Measurements from ENCODE around the gene SLC2A1.

SLC2A1 gene

GRCh38 chr1:42943728-42944127, 14.9 kb downstream of the SLC2A1 start:
- Mint-ChIP-seq H3K27ac (peak overlapping the region; percentile 83), H3K4me3 (peak overlapping the region; percentile 59), H3K9me3 (ENCODE audit: low read depth) (no peaks in the 10 kb centered on the region), H3K36me3 (peaks cover 13% of the 10 kb centered on the region), H3K27me3 (no peaks in the 10 kb centered on the region), H3K4me1 (ENCODE audit: low read depth) (peaks cover 94% of the 10 kb centered on the region)

- Mint-ChIP-seq H3K27ac (peak overlapping the region; percentile 73), H3K4me1 (ENCODE audit: low read depth) (peaks cover 95% of the 10 kb centered on the region), H3K4me3 (peak overlapping the region; percentile 23), H3K36me3 (peaks cover 13% of the 10 kb centered on the region), H3K27me3 (no peaks in the 10 kb centered on the region), H3K9me3 (ENCODE audit: low read depth) (no peaks in the 10 kb centered on the region)
These were observed 15.5 kb downstream of the SLC2A1 start for GRCh38 chr1:42943166-42943565.

- Mint-ChIP-seq H3K4me1 (ENCODE audit: low read depth) (peaks cover 95% of the 10 kb centered on the region), H3K9me3 (ENCODE audit: low read depth) (no peaks in the 10 kb centered on the region), H3K4me3 (peak overlapping the region; percentile 23), H3K27ac (peak overlapping the region; percentile 73), H3K27me3 (no peaks in the 10 kb centered on the region), H3K36me3 (peaks cover 13% of the 10 kb centered on the region)
These were observed 16.2 kb downstream of the SLC2A1 start for GRCh38 chr1:42942444-42942843.

- peaks cover 13% of the 10 kb centered on the region for H3K36me3 Mint-ChIP-seq
- H3K27ac Mint-ChIP-seq, result peak overlapping the region; percentile 80
- peak overlapping the region; percentile 13 for H3K4me3 Mint-ChIP-seq
These were observed 16.9 kb downstream of the SLC2A1 start for GRCh38 chr1:42941640-42942330.

GRCh38 chr1:42940851-42941639, 17.6 kb downstream of the SLC2A1 start:
- no peaks in the 10 kb centered on the region for H3K9me3 Mint-ChIP-seq (ENCODE audit: low read depth)
- peaks cover 13% of the 10 kb centered on the region for H3K36me3 Mint-ChIP-seq

More at GRCh38 chr1:42941640-42942330, 16.9 kb downstream of the SLC2A1 start:
- Mint-ChIP-seq H3K4me1 (ENCODE audit: low read depth) (peaks cover 95% of the 10 kb centered on the region), H3K9me3 (ENCODE audit: low read depth) (no peaks in the 10 kb centered on the region), H3K27me3 (no peaks in the 10 kb centered on the region)

GRCh38 chr1:42938645-42939615, 19.7 kb downstream of the SLC2A1 start:
- Mint-ChIP-seq H3K9me3 (ENCODE audit: low read depth) (no peaks in the 10 kb centered on the region), H3K27ac (peak overlapping the region; percentile 82), H3K36me3 (peaks cover 13% of the 10 kb centered on the region), H3K27me3 (no peaks in the 10 kb centered on the region), H3K4me3 (peak overlapping the region; percentile 56), H3K4me1 (ENCODE audit: low read depth) (peaks cover 93% of the 10 kb centered on the region)

More at GRCh38 chr1:42940851-42941639, 17.6 kb downstream of the SLC2A1 start:
- peak overlapping the region; percentile 27 for H3K4me3 Mint-ChIP-seq
- peaks cover 94% of the 10 kb centered on the region for H3K4me1 Mint-ChIP-seq (ENCODE audit: low read depth)
- peak overlapping the region; percentile 80 for H3K27ac Mint-ChIP-seq
- H3K27me3 Mint-ChIP-seq, result no peaks in the 10 kb centered on the region

GRCh38 chr1:42937836-42938644, 20.6 kb downstream of the SLC2A1 start:
- H3K9me3 Mint-ChIP-seq (ENCODE audit: low read depth), result no peaks in the 10 kb centered on the region
- peak overlapping the region; percentile 64 for H3K27ac Mint-ChIP-seq
- no peaks in the 10 kb centered on the region for H3K27me3 Mint-ChIP-seq
- peaks cover 13% of the 10 kb centered on the region for H3K36me3 Mint-ChIP-seq
- peaks cover 94% of the 10 kb centered on the region for H3K4me1 Mint-ChIP-seq (ENCODE audit: low read depth)
- peak overlapping the region; percentile 50 for H3K4me3 Mint-ChIP-seq

GRCh38 chr1:42937141-42937696, 21.4 kb downstream of the SLC2A1 start:
- peaks cover 11% of the 10 kb centered on the region for H3K36me3 Mint-ChIP-seq
- peak overlapping the region; percentile 50 for H3K4me3 Mint-ChIP-seq
- H3K9me3 Mint-ChIP-seq (ENCODE audit: low read depth), result no peaks in the 10 kb centered on the region
- H3K27me3 Mint-ChIP-seq, result no peaks in the 10 kb centered on the region
- H3K27ac Mint-ChIP-seq, result peak overlapping the region; percentile 88
- peaks cover 94% of the 10 kb centered on the region for H3K4me1 Mint-ChIP-seq (ENCODE audit: low read depth)

GRCh38 chr1:42936309-42937078, 22.2 kb downstream of the SLC2A1 start:
- no peaks in the 10 kb centered on the region for H3K9me3 Mint-ChIP-seq (ENCODE audit: low read depth)
- H3K4me3 Mint-ChIP-seq, result peak overlapping the region; percentile 34
- H3K27ac Mint-ChIP-seq, result peak overlapping the region; percentile 88
- H3K4me1 Mint-ChIP-seq (ENCODE audit: low read depth), result peaks cover 94% of the 10 kb centered on the region
- peaks cover 11% of the 10 kb centered on the region for H3K36me3 Mint-ChIP-seq
- no peaks in the 10 kb centered on the region for H3K27me3 Mint-ChIP-seq

- H3K4me1 Mint-ChIP-seq (ENCODE audit: low read depth), result peaks cover 94% of the 10 kb centered on the region
- H3K36me3 Mint-ChIP-seq, result peaks cover 8% of the 10 kb centered on the region
- no peak overlapping the region for H3K4me3 Mint-ChIP-seq
- peak overlapping the region; percentile 41 for H3K27ac Mint-ChIP-seq
- no peaks in the 10 kb centered on the region for H3K9me3 Mint-ChIP-seq (ENCODE audit: low read depth)
- H3K27me3 Mint-ChIP-seq, result no peaks in the 10 kb centered on the region
These were observed 22.7 kb downstream of the SLC2A1 start for GRCh38 chr1:42935971-42936308.

GRCh38 chr1:42935313-42935895, 23.3 kb downstream of the SLC2A1 start:
- H3K36me3 Mint-ChIP-seq, result peaks cover 4% of the 10 kb centered on the region

GRCh38 chr1:42934541-42935312, 23.9 kb downstream of the SLC2A1 start:
- Mint-ChIP-seq H3K27me3 (no peaks in the 10 kb centered on the region), H3K4me1 (ENCODE audit: low read depth) (peaks cover 92% of the 10 kb centered on the region), H3K9me3 (ENCODE audit: low read depth) (no peaks in the 10 kb centered on the region), H3K27ac (peak overlapping the region; percentile 89), H3K36me3 (peaks cover 3% of the 10 kb centered on the region), H3K4me3 (no peak overlapping the region)

More at GRCh38 chr1:42935313-42935895, 23.3 kb downstream of the SLC2A1 start:
- Mint-ChIP-seq H3K9me3 (ENCODE audit: low read depth) (no peaks in the 10 kb centered on the region), H3K27me3 (no peaks in the 10 kb centered on the region), H3K4me3 (no peak overlapping the region), H3K4me1 (ENCODE audit: low read depth) (peaks cover 94% of the 10 kb centered on the region), H3K27ac (peak overlapping the region; percentile 89)

All from activated naive CD8-positive, alpha-beta T cell (primary cell).